OCI-LY3 (cell line): ENCODE measurements around the gene SLC25A13.

ENCODE experiments used
- CTCF ChIP-seq: fragments of 200-600, 300-600 bp; sonication (generic); IDR thresholded peaks from 2 replicates; pipeline ENCODE4 v1.5.1; 2014; ENCODE audit warnings: antibody characterized with exemption, low read length, low read depth
- EZH2phosphoT487 ChIP-seq: fragments of 200-600 bp; shearing (Covaris generic); IDR thresholded peaks from 2 replicates; pipeline ENCODE4 v1.6.1; 2018; ENCODE audit warnings: antibody characterized with exemption, mixed run types, low read depth

- no peak for TF ChIP-seq CTCF
- TF ChIP-seq EZH2phosphoT487 = no peak
Measured at GRCh38 chr7:96308253-96308949, 13.5 kb downstream of the SLC25A13 start.
